Left lobe of liver (tissue), 2 donors: Measurements from ENCODE around the gene GOLGA6L10. TPM values are rescaled to one million over a fixed set of nuclear protein-coding genes. Genes with fewer than 3 reads are reported as not detected.
"Not testable (repeated sequence)": the region's sequence is repeated elsewhere in the genome, so short reads cannot be mapped to it uniquely, and the experiment has no call there.

ENCODE experiments used
- ATAC-seq: fragments of 200-7000 bp; cut with Tn5 transposase; one replicate; pipeline ENCODE4 v1.9.1; 2020; ENCODE audit warnings: mild to moderate bottlenecking, moderate library complexity
- DNase-seq: peaks from one replicate; pipeline ENCODE4 v3.0.0-alpha.2; 2020; ENCODE audit warnings: low spot score
- total RNA-seq: library from RNA; stranded (reverse); gene quantifications from one replicate; pipeline ENCODE4 v1.2.1, GENCODE V29; 2021
- donor health status: DM: no; HTN: no; CAD: no; lungs with moderate emphysema.
- donor health status: DM: no; HTN: yes; CAD: no.

Gene GOLGA6L10
- 0.48 TPM for total RNA-seq

- not testable (repeated sequence) for ATAC-seq, DNase-seq
These were observed at the start of gene GOLGA6L10 for GRCh38 chr15:82349375-82349774. Gene GOLGA6L10, minus strand, starts transcription at chr15:82349475. Its CDS starts 100 bp downstream, at chr15:82349375.

DNA sequence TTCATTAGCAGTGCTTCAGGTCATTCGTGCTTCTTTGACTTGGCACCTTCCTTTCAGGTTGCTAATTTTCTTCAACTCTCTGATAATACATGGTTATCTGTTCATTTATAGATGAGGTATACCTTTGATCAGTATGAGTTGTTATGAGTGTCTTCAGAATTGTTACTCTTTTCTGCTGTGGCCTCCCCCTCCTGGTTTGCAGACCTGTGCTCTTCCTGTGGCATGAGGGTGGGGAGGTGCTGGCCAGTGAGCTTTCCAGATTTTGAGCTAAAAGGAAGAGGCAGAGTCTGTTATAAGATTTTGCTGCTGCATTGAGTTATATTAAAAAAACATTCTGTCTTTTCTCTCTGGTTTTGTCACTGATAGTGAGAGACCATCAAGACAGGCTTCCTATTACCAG is 49.5 kb upstream of the GOLGA6L10 start:
- ATAC-seq, result no peak
- DNase-seq, result no peak

- no peak for DNase-seq
- no peak for ATAC-seq
These were observed 48.5 kb upstream of the GOLGA6L10 start for GRCh38 chr15:82397817-82398216.

DNA sequence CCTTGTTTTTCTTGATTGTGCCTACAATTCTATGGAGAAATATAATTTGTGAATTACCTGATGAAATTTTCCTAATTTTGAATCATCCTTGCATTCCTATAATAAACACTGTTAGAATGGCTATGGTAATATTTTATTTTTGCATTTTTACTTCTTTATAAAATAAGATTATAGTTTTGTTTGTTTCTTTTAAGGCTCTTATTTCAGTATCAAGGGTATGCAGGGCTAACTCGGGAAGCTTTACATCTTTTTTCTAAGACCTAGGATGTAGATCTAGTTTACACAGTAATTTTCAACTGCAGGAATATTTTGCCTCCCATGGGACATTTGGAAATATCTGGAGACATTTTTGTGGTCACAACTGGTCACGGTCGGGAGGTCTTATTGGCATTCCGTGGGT is 46.5 kb upstream of the GOLGA6L10 start:
- ATAC-seq, DNase-seq: not testable (repeated sequence)

DNA sequence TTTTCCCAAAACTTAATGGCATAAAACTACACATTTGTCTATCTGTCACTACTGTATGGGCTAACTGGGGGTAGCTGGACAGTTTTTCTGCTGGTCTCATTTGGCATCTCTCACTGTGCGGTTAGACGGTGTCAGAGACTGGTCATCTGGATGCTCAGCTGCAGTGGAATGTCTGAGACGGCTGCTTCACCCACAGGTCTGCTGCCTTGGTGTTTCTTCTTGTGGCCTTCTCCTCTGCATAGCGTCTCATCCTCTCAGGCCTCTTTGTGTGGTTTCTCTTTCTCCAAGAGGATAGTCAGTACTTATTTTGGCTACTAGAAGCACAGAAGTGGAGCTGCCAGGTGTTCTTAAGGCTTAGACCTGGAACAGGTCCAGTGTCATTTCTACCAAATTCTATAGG is 44.4 kb upstream of the GOLGA6L10 start:
- no peak for DNase-seq
- ATAC-seq, result no peak

GRCh38 chr15:82392077-82392476 is 42.8 kb upstream of the GOLGA6L10 start:
- ATAC-seq, DNase-seq: not testable (repeated sequence)

- ATAC-seq, DNase-seq: not testable (repeated sequence)
These were observed 40.9 kb upstream of the GOLGA6L10 start for GRCh38 chr15:82390152-82390551.

DNA sequence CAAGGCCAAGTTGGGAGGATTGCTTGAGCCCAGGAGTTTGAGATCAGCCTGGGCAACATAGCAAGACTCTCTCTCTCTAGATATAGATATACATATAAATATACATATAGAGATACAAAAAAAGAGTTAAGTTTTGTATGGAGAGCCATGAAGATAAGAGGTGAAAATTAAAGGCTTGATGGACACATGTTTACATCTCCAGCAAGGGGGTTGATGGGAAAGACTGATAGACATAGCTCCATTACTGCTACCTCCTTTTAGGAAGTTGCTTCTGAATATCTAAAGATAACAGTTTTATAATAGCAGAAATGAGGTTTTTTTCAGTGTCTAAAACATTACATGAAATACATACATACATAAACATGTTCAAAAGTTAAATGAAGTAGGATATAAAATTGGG is 37.9 kb upstream of the GOLGA6L10 start:
- ATAC-seq, DNase-seq: not testable (repeated sequence)

- ATAC-seq, DNase-seq: not testable (repeated sequence)
These were observed 32.2 kb upstream of the GOLGA6L10 start for GRCh38 chr15:82381330-82381955.

DNA sequence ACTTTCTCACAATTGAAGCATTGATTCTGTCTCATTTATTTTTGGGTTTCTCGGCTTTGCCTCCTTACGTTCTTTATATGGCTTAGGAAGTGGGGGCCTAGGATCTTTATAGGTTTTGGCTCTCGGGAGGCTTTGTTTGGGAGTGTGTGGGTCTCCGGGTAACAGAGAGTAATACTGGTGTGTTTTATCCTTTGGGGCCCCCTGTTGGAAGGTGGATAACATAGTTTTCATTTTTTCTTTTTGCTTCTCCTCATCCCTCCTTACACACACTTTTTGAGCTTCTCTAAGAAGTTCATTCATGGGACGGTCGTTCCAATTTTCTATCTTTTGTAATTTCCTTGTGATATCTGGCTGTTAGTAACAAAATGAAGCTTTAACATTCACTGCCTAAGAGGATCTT is 30.3 kb upstream of the GOLGA6L10 start:
- not testable (repeated sequence) for ATAC-seq, DNase-seq

DNA sequence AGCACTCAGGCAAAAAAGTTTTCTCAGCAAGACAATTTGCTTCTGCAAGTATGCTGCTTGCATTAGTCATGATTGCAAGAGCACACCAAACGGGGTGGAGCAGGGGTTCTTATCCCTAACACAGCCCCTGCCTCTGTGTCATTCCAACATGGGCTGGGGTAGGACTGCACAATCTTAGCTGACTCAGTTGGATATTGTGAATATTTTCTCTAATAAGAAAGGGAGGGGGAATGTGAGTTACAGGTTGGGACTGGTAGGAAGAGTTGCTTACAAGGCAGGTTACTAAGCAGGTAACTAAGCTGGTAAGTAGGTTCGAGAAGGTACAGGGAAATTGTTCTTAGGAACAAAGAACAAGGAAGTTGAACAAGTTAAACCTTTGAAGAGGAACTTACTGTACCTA is 24.4 kb upstream of the GOLGA6L10 start:
- not testable (repeated sequence) for DNase-seq

GRCh38 chr15:82371656-82372055 is 22.4 kb upstream of the GOLGA6L10 start:
- DNase-seq (no peak), ATAC-seq (no peak)

More for the DNA sequence above, 24.4 kb upstream of the GOLGA6L10 start:
- not testable (repeated sequence) for ATAC-seq

DNA sequence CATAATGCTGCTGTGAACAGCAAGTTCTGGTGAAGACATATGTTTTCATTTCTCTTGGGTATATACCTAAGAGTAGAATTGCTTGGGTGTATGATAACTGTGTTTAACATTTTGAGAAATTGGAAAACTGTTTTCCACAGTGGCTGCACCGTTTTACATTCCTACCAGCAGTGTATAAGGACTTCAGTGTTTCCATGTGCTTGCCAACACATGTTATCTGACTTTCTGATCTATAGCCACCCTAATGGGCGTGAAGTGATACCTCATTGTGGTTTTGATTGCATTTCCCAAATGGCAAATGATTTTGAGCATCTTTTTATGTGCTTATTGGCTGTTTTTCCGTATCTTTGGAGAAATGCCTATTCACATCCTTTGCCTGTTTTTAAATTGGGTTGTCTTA is 18.5 kb upstream of the GOLGA6L10 start:
- not testable (repeated sequence) for DNase-seq, ATAC-seq

DNA sequence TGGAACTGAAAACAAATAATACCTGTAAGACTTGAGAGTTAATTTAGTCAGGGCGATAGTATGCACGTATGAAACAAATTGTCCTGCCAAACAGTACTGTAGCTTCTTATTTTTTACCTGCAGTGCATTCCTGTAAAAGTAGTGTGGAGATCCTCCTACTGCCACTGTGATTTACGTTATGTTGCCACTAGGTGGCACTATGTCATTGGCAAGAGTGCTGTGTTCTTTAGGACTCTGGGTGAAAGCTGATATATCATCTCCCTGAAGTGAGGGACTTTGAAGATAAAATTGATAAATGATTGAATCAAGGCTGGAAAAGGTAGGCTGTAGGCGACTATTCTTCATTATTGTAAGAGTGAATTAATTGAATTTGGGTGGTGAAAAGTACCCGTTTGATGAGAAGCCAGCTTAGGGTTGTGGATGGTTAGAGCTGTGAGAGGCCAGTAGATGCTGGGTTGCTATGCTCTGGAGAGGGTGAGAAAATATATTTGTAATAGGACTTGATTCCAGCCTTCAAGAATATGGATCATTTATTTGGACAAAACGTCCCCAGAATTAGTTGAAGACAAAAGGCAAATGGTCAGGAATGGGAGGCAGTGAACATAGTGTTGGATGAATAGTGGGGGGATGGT is 16.5 kb upstream of the GOLGA6L10 start:
- DNase-seq (peak; percentile 45), ATAC-seq (peak; percentile 99)

DNA sequence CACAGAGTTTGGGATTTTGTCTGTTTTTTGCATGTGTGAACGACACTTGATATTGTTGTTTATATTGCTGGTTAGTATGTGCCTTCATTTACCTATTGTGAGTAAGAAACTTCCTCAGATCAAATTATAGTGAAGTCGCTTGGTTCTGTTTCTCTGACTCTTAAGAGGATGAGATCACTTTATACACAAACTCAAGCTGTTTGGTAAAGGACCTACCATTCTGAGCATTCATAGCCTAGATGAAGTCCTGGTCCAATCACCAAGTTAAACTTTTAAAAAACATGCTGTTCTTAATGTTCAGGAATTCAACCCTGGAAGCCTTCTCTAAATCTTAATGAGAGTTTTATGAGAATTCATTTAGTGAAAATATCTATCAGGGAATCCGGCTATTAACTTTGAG is 15.3 kb upstream of the GOLGA6L10 start:
- not testable (repeated sequence) for DNase-seq, ATAC-seq

DNA sequence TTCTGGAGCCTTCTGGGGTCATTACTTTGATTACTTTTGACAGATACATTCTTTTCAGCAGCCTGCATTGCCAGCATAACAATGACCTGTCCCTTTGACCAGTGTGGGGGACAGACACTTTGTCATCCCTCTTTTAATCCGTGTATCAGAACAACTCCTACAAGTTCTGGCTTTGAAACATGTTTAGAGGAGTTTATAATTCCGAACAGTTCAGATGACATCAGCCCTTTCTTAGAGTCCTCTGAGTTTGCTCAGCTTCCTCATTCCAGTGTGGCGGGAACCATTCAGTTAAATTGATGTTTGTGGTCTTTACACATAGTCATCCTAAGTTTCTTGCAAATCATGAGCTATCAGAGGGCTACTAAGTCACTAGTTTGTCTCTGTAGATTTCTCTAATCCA is 13.5 kb upstream of the GOLGA6L10 start:
- not testable (repeated sequence) for DNase-seq, ATAC-seq

DNA sequence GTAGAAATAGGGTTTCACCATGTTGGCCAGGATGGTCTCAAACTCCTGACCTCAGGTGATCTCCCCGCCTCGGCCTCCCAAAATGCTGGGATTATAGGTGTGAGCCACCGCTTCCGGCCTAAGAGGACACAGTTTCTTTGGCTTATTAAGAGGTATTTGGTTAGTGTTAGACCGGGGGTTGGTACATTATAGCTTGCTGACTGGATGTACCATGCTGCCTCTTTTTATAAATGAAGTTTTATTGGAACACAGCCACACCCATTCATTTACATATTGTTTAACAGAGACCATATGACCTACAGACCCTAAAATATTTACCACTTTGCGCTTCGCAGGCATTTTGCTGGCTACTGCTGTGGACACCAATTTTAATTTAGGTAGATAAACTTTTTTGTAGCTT is 11.3 kb upstream of the GOLGA6L10 start:
- not testable (repeated sequence) for DNase-seq, ATAC-seq

DNA sequence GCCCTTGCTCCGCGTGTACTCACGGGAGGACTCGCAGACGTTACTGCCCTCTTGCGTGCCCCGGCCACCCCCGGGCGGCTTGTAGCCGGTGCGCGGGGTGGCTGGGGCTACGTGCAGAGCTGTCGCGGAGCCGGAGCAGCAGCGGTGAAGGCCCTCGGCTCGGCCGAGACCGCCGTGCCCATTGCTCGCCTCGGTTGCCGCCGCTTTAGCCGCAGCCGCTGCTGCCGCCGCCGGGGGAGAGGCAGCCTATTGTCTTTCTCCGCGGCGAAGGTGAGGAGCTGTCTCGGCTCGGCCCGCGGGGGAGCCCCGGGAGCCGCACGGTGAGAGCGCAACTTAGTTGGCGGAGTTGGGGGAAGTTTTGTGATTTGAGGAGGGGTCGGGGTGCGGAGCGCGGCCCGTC is 5.8 kb upstream of the GOLGA6L10 start:
- not testable (repeated sequence) for DNase-seq, ATAC-seq

GRCh38 chr15:82354546-82354945 is 5.3 kb upstream of the GOLGA6L10 start:
- not testable (repeated sequence) for DNase-seq, ATAC-seq

DNA sequence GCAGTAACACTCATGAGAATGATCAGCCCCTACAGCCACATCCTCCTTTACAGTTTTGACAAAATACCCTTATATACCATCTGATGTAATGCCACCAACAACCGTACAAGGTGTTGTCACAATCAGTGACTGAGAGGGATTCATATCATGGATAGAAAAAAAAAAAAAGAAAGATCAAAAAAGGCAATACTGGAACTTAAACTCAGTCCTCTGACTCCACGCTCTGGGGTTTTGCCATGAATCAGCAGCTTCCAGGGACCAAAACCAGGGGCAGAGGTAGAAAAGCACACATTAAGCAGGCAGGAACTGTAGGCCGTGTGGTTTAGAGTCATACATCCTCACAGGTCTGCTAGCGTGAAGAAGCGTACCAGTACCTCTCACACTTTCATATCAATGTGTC is 1.6 kb downstream of the GOLGA6L10 start:
- DNase-seq, ATAC-seq: not testable (repeated sequence)

DNA sequence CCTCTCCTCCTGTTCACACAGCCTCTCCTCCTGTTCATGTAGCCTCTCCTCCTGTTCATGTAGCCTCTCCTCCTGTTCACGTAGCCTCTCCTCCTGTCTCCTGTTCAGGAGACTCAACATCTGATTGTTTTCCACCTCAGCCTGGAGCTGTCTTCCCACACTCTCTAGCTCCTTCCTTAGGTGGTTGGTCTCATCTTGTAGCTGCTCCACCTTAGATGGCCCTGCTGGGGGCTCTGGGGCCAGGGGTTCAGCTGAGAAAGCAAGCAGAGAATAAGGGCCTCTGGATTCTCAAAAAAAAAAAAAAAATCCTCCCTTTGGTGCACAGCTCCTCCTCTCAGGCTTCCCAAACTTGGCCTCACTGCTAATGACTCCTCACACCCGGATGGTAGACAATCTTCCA is 4.1 kb downstream of the GOLGA6L10 start:
- DNase-seq, ATAC-seq: not testable (repeated sequence)

DNA sequence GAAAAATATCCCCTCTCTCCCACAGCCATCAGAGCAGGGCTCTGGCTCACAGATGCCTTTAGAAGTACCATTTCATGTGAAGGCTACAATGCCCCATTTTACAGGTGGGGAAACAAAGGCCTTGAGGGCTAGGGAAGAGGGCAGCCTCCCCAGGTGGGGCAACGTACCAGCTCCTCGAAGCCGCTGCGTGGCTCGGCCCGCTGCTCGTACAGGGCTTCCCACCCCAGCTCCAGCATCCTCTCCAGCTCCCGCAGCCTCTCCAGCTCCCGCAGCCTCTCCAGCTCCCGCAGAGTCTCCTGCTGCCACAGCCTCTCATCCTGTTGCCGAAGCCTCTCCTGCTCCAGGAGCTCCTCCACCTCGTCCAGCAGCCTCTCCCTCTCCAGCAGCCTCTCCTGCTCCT is 4.9 kb downstream of the GOLGA6L10 start:
- ATAC-seq, DNase-seq: not testable (repeated sequence)
